ENCODE data around the gene GPC6.

- no peak for TF ChIP-seq CTCF (IDR thresholded peaks at IDR 0.05)
- no peak for TF ChIP-seq POLR2AphosphoS5 (IDR thresholded peaks at IDR 0.05)
- no peak for TF ChIP-seq POLR2A (IDR thresholded peaks at IDR 0.05)
These were observed 38.3 kb downstream of the GPC6 start for GRCh38 chr13:93264876-93265275.
